OCI-LY1 (cell line): ENCODE data around the gene SANBR.

Experiments used
- H2AFZ ChIP-seq: fragments of 200-600 bp; sonication (generic), shearing (Covaris generic); 2 replicates; pipeline ENCODE4 v1.6.0; 2014; ENCODE audit warnings: antibody characterized with exemption, mild to moderate bottlenecking, low read length
- H3F3A ChIP-seq: fragments of 200-600 bp; sonication (generic), shearing (Covaris generic); 2 replicates; pipeline ENCODE4 v1.6.0; 2014; ENCODE audit warnings: mild to moderate bottlenecking, antibody characterized with exemption, low read length, moderate library complexity; ENCODE audit not compliant: insufficient read depth
- H3K27ac ChIP-seq: fragments of 200-600 bp; sonication (generic); 2 replicates; pipeline ENCODE4 v1.5.1; 2014; ENCODE audit warnings: low read length, mixed run types, mild to moderate bottlenecking, low read depth; ENCODE audit not compliant: poor library complexity, severe bottlenecking
- H3K27me3 ChIP-seq: fragments of 200-600 bp; sonication (generic); 2 replicates; pipeline ENCODE4 v1.6.0; 2014; ENCODE audit warnings: antibody characterized with exemption, mild to moderate bottlenecking, low read length, moderate library complexity; ENCODE audit not compliant: insufficient read depth
- H3K36me3 ChIP-seq: fragments of 200-600 bp; sonication (generic); 2 replicates; pipeline ENCODE4 v1.6.1; 2014; ENCODE audit warnings: mild to moderate bottlenecking, antibody characterized with exemption, low read length, moderate library complexity, mixed read lengths; ENCODE audit not compliant: insufficient read depth
- H3K4me1 ChIP-seq: fragments of 200-600 bp; sonication (generic); 2 replicates; pipeline ENCODE4 v1.5.1; 2014; ENCODE audit warnings: mild to moderate bottlenecking, low read length, moderate library complexity; ENCODE audit not compliant: insufficient read depth, severe bottlenecking
- H3K4me2 ChIP-seq: fragments of 200-600 bp; sonication (generic), shearing (Covaris generic); 2 replicates; pipeline ENCODE4 v1.6.1; 2014; ENCODE audit warnings: low read length
- H3K4me3 ChIP-seq: fragments of 200-600 bp; sonication (generic); 2 replicates; pipeline ENCODE4 v1.5.1; 2014; ENCODE audit warnings: low read length, low read depth, mild to moderate bottlenecking, mixed read lengths; ENCODE audit not compliant: poor library complexity, severe bottlenecking
- H3K79me2 ChIP-seq: fragments of 200-600 bp; shearing (Covaris generic); 2 replicates; pipeline ENCODE4 v1.6.1; 2016; ENCODE audit warnings: mixed run types, low read length, mixed read lengths; ENCODE audit not compliant: insufficient read depth
- H3K9ac ChIP-seq: fragments of 200-600 bp; sonication (generic), shearing (Covaris generic); 2 replicates; pipeline ENCODE4 v1.6.1; 2014; ENCODE audit warnings: mild to moderate bottlenecking, low read length, mixed read lengths
- H3K9me2 ChIP-seq: fragments of 200-600 bp; sonication (generic), shearing (Covaris generic); 2 replicates; pipeline ENCODE4 v1.6.1; 2014; ENCODE audit warnings: low read depth, mild to moderate bottlenecking, low read length, mixed read lengths
- H3K9me3 ChIP-seq: fragments of 200-600 bp; shearing (Covaris generic); 2 replicates; pipeline ENCODE4 v1.6.1; 2014; ENCODE audit warnings: low read length, mixed read lengths
- H4K20me1 ChIP-seq: fragments of 200-600 bp; sonication (generic), shearing (Covaris generic); 2 replicates; pipeline ENCODE4 v1.6.0; 2016; ENCODE audit warnings: mild to moderate bottlenecking, low read length; ENCODE audit not compliant: insufficient read depth
- TF ChIP-seq, protein P1 (sequence below): fragments of 200-600 bp; sonication (generic), shearing (Covaris generic); IDR thresholded peaks from 2 replicates; pipeline ENCODE4 v1.5.1; 2017; ENCODE audit warnings: mild to moderate bottlenecking, antibody characterized with exemption, low read length, moderate library complexity, mixed read lengths

Gene SANBR

DNA sequence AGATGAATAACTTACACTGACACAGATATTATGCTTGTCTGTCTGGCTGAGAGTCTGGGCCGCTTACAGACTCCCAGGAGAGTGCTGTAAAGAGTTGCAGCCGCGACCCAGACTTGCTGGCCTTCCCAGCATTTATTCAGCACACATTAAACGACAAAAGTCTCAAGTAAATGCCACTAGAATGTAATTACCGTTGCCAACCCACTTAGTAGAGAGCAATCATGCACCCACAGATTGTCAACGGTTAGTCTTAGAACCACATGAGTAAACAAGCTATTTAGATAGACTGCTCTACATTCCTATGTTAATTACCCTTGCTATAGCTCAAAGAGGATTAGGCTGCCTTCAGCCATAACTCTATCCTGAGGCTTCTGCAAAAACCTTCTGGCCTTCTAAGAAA is 48.5 kb downstream of the SANBR start:
- TF ChIP-seq, protein P1, sequence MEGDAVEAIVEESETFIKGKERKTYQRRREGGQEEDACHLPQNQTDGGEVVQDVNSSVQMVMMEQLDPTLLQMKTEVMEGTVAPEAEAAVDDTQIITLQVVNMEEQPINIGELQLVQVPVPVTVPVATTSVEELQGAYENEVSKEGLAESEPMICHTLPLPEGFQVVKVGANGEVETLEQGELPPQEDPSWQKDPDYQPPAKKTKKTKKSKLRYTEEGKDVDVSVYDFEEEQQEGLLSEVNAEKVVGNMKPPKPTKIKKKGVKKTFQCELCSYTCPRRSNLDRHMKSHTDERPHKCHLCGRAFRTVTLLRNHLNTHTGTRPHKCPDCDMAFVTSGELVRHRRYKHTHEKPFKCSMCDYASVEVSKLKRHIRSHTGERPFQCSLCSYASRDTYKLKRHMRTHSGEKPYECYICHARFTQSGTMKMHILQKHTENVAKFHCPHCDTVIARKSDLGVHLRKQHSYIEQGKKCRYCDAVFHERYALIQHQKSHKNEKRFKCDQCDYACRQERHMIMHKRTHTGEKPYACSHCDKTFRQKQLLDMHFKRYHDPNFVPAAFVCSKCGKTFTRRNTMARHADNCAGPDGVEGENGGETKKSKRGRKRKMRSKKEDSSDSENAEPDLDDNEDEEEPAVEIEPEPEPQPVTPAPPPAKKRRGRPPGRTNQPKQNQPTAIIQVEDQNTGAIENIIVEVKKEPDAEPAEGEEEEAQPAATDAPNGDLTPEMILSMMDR, result no peak
- H3K9me3 ChIP-seq, result no peaks in the 10 kb centered on the region

More for the DNA sequence above, 48.5 kb downstream of the SANBR start:
- H3K79me2 ChIP-seq, result no peaks in the 10 kb centered on the region
- no peak overlapping the region for H2AFZ ChIP-seq
- no peaks in the 10 kb centered on the region for H3K27me3 ChIP-seq
- no peaks in the 10 kb centered on the region for H4K20me1 ChIP-seq
- no peak overlapping the region for H3K27ac ChIP-seq
- H3K4me1 ChIP-seq, result no peaks in the 10 kb centered on the region
- H3K9ac ChIP-seq, result no peak overlapping the region
- H3F3A ChIP-seq, result no peaks in the 10 kb centered on the region
- H3K4me3 ChIP-seq, result no peak overlapping the region
- peaks cover 10% of the 10 kb centered on the region for H3K36me3 ChIP-seq
- H3K9me2 ChIP-seq, result no peaks in the 10 kb centered on the region
- no peak overlapping the region for H3K4me2 ChIP-seq
